Immature natural killer cell (primary cell): ENCODE measurements around the gene COL20A1. TPM values are rescaled to one million over a fixed set of nuclear protein-coding genes. Genes with fewer than 3 reads are reported as not detected.

Experiments used
- DNase-seq, 3 donors: peaks; one replicate each; pipeline ENCODE4 v3.0.0; 2022; ENCODE audit warnings: mixed read lengths in 1 of 3
- H3K27ac Mint-ChIP-seq, 6 donors: one replicate each; pipeline ENCODE4 v1.8.0; 2020; ENCODE audit warnings: mixed read lengths in 6 of 6, mild to moderate bottlenecking in 5 of 6, inconsistent platforms in 4 of 6, moderate library complexity in 3 of 6
- H3K27me3 Mint-ChIP-seq, 3 donors: one replicate each; pipeline ENCODE4 v1.8.0; 2020 to 2021; ENCODE audit warnings: low read depth in 3 of 3, mild to moderate bottlenecking in 3 of 3, mixed read lengths in 3 of 3, moderate library complexity in 3 of 3, inconsistent platforms in 1 of 3
- H3K36me3 Mint-ChIP-seq, 3 donors: one replicate each; pipeline ENCODE4 v1.8.0; 2020; ENCODE audit warnings: mixed read lengths in 3 of 3, inconsistent platforms in 2 of 3, mild to moderate bottlenecking in 2 of 3
- H3K4me1 Mint-ChIP-seq, 2 donors: one replicate each; pipeline ENCODE4 v1.8.0; 2020; ENCODE audit warnings: inconsistent platforms in 2 of 2, mild to moderate bottlenecking in 2 of 2, mixed read lengths in 2 of 2, moderate library complexity in 1 of 2
- H3K4me3 Mint-ChIP-seq, 5 donors: one replicate each; pipeline ENCODE4 v1.8.0; 2020; ENCODE audit warnings: mild to moderate bottlenecking in 5 of 5, mixed read lengths in 5 of 5, inconsistent platforms in 3 of 5, moderate library complexity in 3 of 5
- H3K9me3 Mint-ChIP-seq, 6 donors: one replicate each; pipeline ENCODE4 v1.8.0; 2020; ENCODE audit warnings: mild to moderate bottlenecking in 6 of 6, mixed read lengths in 6 of 6, inconsistent platforms in 4 of 6, moderate library complexity in 3 of 6
- polyA plus RNA-seq, 3 donors: library from polyadenylated mRNA; unstranded; fragments of 300-500 nt; fragmentation: Illumina TruSeq; gene quantifications; one replicate each; pipeline ENCODE4 v1.2.3, GENCODE V29; 2021

The COL20A1 gene
- polyA plus RNA-seq, 3 donors from 2014 or later: not detected

- Mint-ChIP-seq H3K4me3 (no peak overlapping the region), H3K27ac (no peak overlapping the region), H3K9me3 (no peaks in the 10 kb centered on the region), H3K4me1 (no peaks in the 10 kb centered on the region), H3K27me3 (peaks cover 2 to 5% (median 2%) of the 10 kb centered on the region in 3 donors), H3K36me3 (no peaks in the 10 kb centered on the region)
- DNase-seq: no peak
Measured at GRCh38 chr20:63293871-63294535, 1.0 kb downstream of the COL20A1 start.

GRCh38 chr20:63294536-63294900 is 1.5 kb downstream of the COL20A1 start:
- Mint-ChIP-seq H3K4me3 (no peak overlapping the region), H3K36me3 (no peaks in the 10 kb centered on the region), H3K27ac (no peak overlapping the region), H3K27me3 (peaks cover 2 to 5% (median 2%) of the 10 kb centered on the region in 3 donors), H3K9me3 (no peaks in the 10 kb centered on the region), H3K4me1 (no peaks in the 10 kb centered on the region)
- no peak for DNase-seq

GRCh38 chr20:63295018-63295417 is 2.0 kb downstream of the COL20A1 start:
- H3K4me1 Mint-ChIP-seq: no peaks in the 10 kb centered on the region
- H3K4me3 Mint-ChIP-seq: no peak overlapping the region
- H3K27ac Mint-ChIP-seq: no peak overlapping the region
- H3K27me3 Mint-ChIP-seq: peaks cover 2 to 5% (median 2%) of the 10 kb centered on the region in 3 donors
- H3K9me3 Mint-ChIP-seq: no peaks in the 10 kb centered on the region
- DNase-seq: no peak
- H3K36me3 Mint-ChIP-seq: no peaks in the 10 kb centered on the region

GRCh38 chr20:63295422-63295821 is 2.4 kb downstream of the COL20A1 start:
- Mint-ChIP-seq H3K36me3 (no peaks in the 10 kb centered on the region), H3K27me3 (peaks cover 2 to 5% (median 4%) of the 10 kb centered on the region in 3 donors), H3K9me3 (no peaks in the 10 kb centered on the region), H3K27ac (no peak overlapping the region), H3K4me3 (no peak overlapping the region), H3K4me1 (no peaks in the 10 kb centered on the region)
- no peak for DNase-seq

- peaks cover 2 to 5% (median 4%) of the 10 kb centered on the region in 3 donors for H3K27me3 Mint-ChIP-seq
- H3K4me1 Mint-ChIP-seq: no peaks in the 10 kb centered on the region
- no peak overlapping the region for H3K4me3 Mint-ChIP-seq
Measured at GRCh38 chr20:63295846-63296245, 2.9 kb downstream of the COL20A1 start.

GRCh38 chr20:63296531-63297299 is 3.7 kb downstream of the COL20A1 start:
- Mint-ChIP-seq H3K4me1 (no peaks in the 10 kb centered on the region), H3K27ac (no peak overlapping the region), H3K4me3 (no peak overlapping the region), H3K36me3 (no peaks in the 10 kb centered on the region), H3K27me3 (peaks cover 4 to 5% (median 4%) of the 10 kb centered on the region in 3 donors), H3K9me3 (peaks cover 0 to 5% (median 0%) of the 10 kb centered on the region in 6 donors)
- DNase-seq: no peak

More at GRCh38 chr20:63295846-63296245, 2.9 kb downstream of the COL20A1 start:
- Mint-ChIP-seq H3K36me3 (no peaks in the 10 kb centered on the region), H3K9me3 (no peaks in the 10 kb centered on the region), H3K27ac (no peak overlapping the region)
- DNase-seq: no peak

- Mint-ChIP-seq H3K4me3 (no peak overlapping the region), H3K4me1 (no peaks in the 10 kb centered on the region), H3K9me3 (peaks cover 0 to 9% (median under 1%) of the 10 kb centered on the region in 6 donors), H3K36me3 (no peaks in the 10 kb centered on the region), H3K27me3 (peaks cover 4 to 5% (median 4%) of the 10 kb centered on the region in 3 donors), H3K27ac (no peak overlapping the region)
- DNase-seq: no peak
Measured at GRCh38 chr20:63297371-63297781, 4.4 kb downstream of the COL20A1 start.

GRCh38 chr20:63297796-63298572 is 5.0 kb downstream of the COL20A1 start:
- peaks cover 0 to 15% (median 3%) of the 10 kb centered on the region in 6 donors for H3K9me3 Mint-ChIP-seq
- H3K27me3 Mint-ChIP-seq: peaks cover 4 to 7% (median 5%) of the 10 kb centered on the region in 3 donors
- H3K4me1 Mint-ChIP-seq: no peaks in the 10 kb centered on the region
- H3K36me3 Mint-ChIP-seq: peaks cover 0 to 4% (median 0%) of the 10 kb centered on the region in 3 donors
- no peak overlapping the region for H3K4me3 Mint-ChIP-seq
- no peak overlapping the region for H3K27ac Mint-ChIP-seq
- no peak for DNase-seq

GRCh38 chr20:63298731-63299312 is 5.8 kb downstream of the COL20A1 start:
- Mint-ChIP-seq H3K36me3 (peaks cover 0 to 4% (median 0%) of the 10 kb centered on the region in 3 donors), H3K9me3 (peaks cover 0 to 15% (median 3%) of the 10 kb centered on the region in 6 donors), H3K27ac (no peak overlapping the region), H3K4me3 (no peak overlapping the region), H3K4me1 (no peaks in the 10 kb centered on the region), H3K27me3 (peaks cover 4 to 7% (median 5%) of the 10 kb centered on the region in 3 donors)
- no peak for DNase-seq

- peaks cover 0 to 4% (median 0%) of the 10 kb centered on the region in 3 donors for H3K36me3 Mint-ChIP-seq
- no peak overlapping the region for H3K4me3 Mint-ChIP-seq
- H3K27ac Mint-ChIP-seq: no peak overlapping the region
- no peaks in the 10 kb centered on the region for H3K4me1 Mint-ChIP-seq
- peaks cover 0 to 15% (median 3%) of the 10 kb centered on the region in 6 donors for H3K9me3 Mint-ChIP-seq
- DNase-seq: no peak
- peaks cover 2 to 8% (median 2%) of the 10 kb centered on the region in 3 donors for H3K27me3 Mint-ChIP-seq
Measured at GRCh38 chr20:63301671-63302070, 8.7 kb downstream of the COL20A1 start.

- no peak overlapping the region for H3K27ac Mint-ChIP-seq
- H3K4me1 Mint-ChIP-seq: no peaks in the 10 kb centered on the region
- H3K9me3 Mint-ChIP-seq: peaks cover 0 to 15% (median 3%) of the 10 kb centered on the region in 6 donors
- H3K27me3 Mint-ChIP-seq: peaks cover 2 to 8% (median 2%) of the 10 kb centered on the region in 3 donors
- no peak overlapping the region for H3K4me3 Mint-ChIP-seq
- no peak for DNase-seq
- H3K36me3 Mint-ChIP-seq: peaks cover 0 to 4% (median 0%) of the 10 kb centered on the region in 3 donors
Measured at GRCh38 chr20:63303095-63303666, 10.2 kb downstream of the COL20A1 start.

- Mint-ChIP-seq H3K4me3 (no peak overlapping the region), H3K27me3 (peaks cover 2 to 6% (median 2%) of the 10 kb centered on the region in 3 donors), H3K4me1 (no peaks in the 10 kb centered on the region), H3K27ac (no peak overlapping the region), H3K36me3 (peaks cover 0 to 4% (median 0%) of the 10 kb centered on the region in 3 donors), H3K9me3 (peaks cover 0 to 15% (median 3%) of the 10 kb centered on the region in 6 donors)
- no peak for DNase-seq
Measured at GRCh38 chr20:63305393-63305792, 12.4 kb downstream of the COL20A1 start.
